HCT116 (cell line): Measurements from ENCODE around the gene DOCK7. TPM values are rescaled to one million over a fixed set of nuclear protein-coding genes. Genes with fewer than 3 reads are reported as not detected.

Source experiments
- ATAC-seq: fragments of 200-7000 bp; cut with Tn5 transposase; 2 replicates; pipeline ENCODE4 v1.9.1; 2020; ENCODE audit warnings: mild to moderate bottlenecking, moderate library complexity
- BruUV-seq: library from RNA; stranded (reverse); fragments of 400-500 nt; replicated peaks from 2 replicates; lab custom pipeline; 2021; lab: Mats Ljungman, UMichigan
- CTCF ChIA-PET: fragments of 300-600 bp; sonication (Branson Sonifier 250); formaldehyde crosslinking; loops from one replicate; lab custom pipeline; 2021; ENCODE audit warnings: antibody characterized with exemption; lab: Charles Lee
- POLR2A ChIA-PET: fragments of 300-600, 350-600 bp; sonication (Branson Sonifier 250); formaldehyde crosslinking; loops from one replicate; lab custom pipeline; 2021; ENCODE audit warnings: antibody characterized with exemption; lab: Charles Lee
- RAD21 ChIA-PET, 2 experiments: fragments of 300-600 bp; sonication (Branson Sonifier 250); formaldehyde crosslinking; loops; one replicate each; lab custom pipeline; 2023; ENCODE audit warnings: low total read pairs in 2 of 2; ENCODE audit not compliant: uncharacterized antibody in 2 of 2, unreplicated experiment in 2 of 2, low non-redundant PET in 1 of 2; lab: Charles Lee
- DNase-seq: peaks from one replicate; pipeline ENCODE4 v3.0.0-alpha.2; 2010; ENCODE audit warnings: low read depth, low spot score
- H2AFZ ChIP-seq: fragments of 200-600 bp; shearing (Covaris generic), sonication (generic); 2 replicates; pipeline ENCODE4 v1.6.1; 2017; ENCODE audit warnings: low read depth, mixed run types, mixed read lengths, antibody characterized with exemption, low read length; ENCODE audit not compliant: poor library complexity, severe bottlenecking
- H3K27ac ChIP-seq: 2 replicates; pipeline ENCODE4 v1.5.1; 2012; ENCODE audit warnings: low read depth, low read length
- H3K27me3 ChIP-seq: fragments of 200-600 bp; sonication (generic); 2 replicates; pipeline ENCODE4 v1.6.1; 2016; ENCODE audit warnings: mixed run types, low read length, mixed read lengths; ENCODE audit not compliant: insufficient read depth
- H3K36me3 ChIP-seq, 2 experiments: fragments of 200-500 bp in 1 of 2; fragments of 200-600 bp in 1 of 2; sonication (Bioruptor generic) in 1 of 2; sonication (generic) in 1 of 2; 2 replicates each; pipeline versions ENCODE4 v1.5.1 to v1.6.1; 2014 to 2016; ENCODE audit warnings: low read length in 2 of 2, inconsistent platforms in 1 of 2, mixed read lengths in 1 of 2, mixed run types in 1 of 2; ENCODE audit not compliant: insufficient read depth in 2 of 2, control insufficient read depth in 1 of 2
- H3K4me1 ChIP-seq, 2 experiments: fragments of 200-600 bp in 1 of 2; sonication (generic) in 1 of 2; 2 replicates each; pipeline versions ENCODE4 v1.5.1 to v1.6.1; 2012 to 2017; ENCODE audit warnings: low read length in 2 of 2, inconsistent platforms in 1 of 2, mild to moderate bottlenecking in 1 of 2, mixed read lengths in 1 of 2, mixed run types in 1 of 2, moderate library complexity in 1 of 2; ENCODE audit not compliant: insufficient read depth in 2 of 2, control insufficient read depth in 1 of 2
- H3K4me2 ChIP-seq: fragments of 200-600 bp; sonication (generic); 2 replicates; pipeline ENCODE4 v1.6.1; 2017; ENCODE audit warnings: mixed run types, low read length, mixed read lengths
- H3K4me3 ChIP-seq, 2 experiments: fragments of 200-600 bp in 1 of 2; sonication (generic) in 1 of 2; replicated peaks in 1 of 2; 2 replicates each; pipeline ENCODE4 v1.5.1; 2011 to 2016; ENCODE audit warnings: low read length in 2 of 2, control low read depth in 1 of 2, low read depth in 1 of 2, mild to moderate bottlenecking in 1 of 2, mixed read lengths in 1 of 2, mixed run types in 1 of 2
- H3K79me2 ChIP-seq: fragments of 200-600 bp; sonication (generic); 2 replicates; pipeline ENCODE4 v1.6.1; 2017; ENCODE audit warnings: mild to moderate bottlenecking, mixed run types, low read length, moderate library complexity, mixed read lengths; ENCODE audit not compliant: insufficient read depth
- H3K9ac ChIP-seq: fragments of 200-600 bp; sonication (generic); 2 replicates; pipeline ENCODE4 v1.6.1; 2016; ENCODE audit warnings: low read length, mixed read lengths
- H3K9me2 ChIP-seq: fragments of 200-600 bp; sonication (generic), shearing (Covaris generic); 2 replicates; pipeline ENCODE4 v1.6.1; 2017; ENCODE audit warnings: mixed run types, mild to moderate bottlenecking, moderate library complexity; ENCODE audit not compliant: insufficient read depth
- H3K9me3 ChIP-seq, 2 experiments: fragments of 200-500 bp in 1 of 2; fragments of 200-600 bp in 1 of 2; sonication (Bioruptor generic) in 1 of 2; sonication (generic) in 1 of 2; 2 replicates each; pipeline ENCODE4 v1.6.1; 2014 to 2017; ENCODE audit warnings: low read length in 2 of 2, mixed read lengths in 2 of 2, inconsistent platforms in 1 of 2, low read depth in 1 of 2, mild to moderate bottlenecking in 1 of 2, mixed run types in 1 of 2, moderate library complexity in 1 of 2; ENCODE audit not compliant: control insufficient read depth in 1 of 2, insufficient read depth in 1 of 2
- H4K20me1 ChIP-seq: fragments of 200-600 bp; sonication (generic), shearing (Covaris generic); 2 replicates; pipeline ENCODE4 v1.6.1; 2017; ENCODE audit warnings: mixed run types, mild to moderate bottlenecking, moderate library complexity; ENCODE audit not compliant: insufficient read depth
- CEBPB ChIP-seq: IDR thresholded peaks from 2 replicates; pipeline ENCODE4 v1.6.1; 2012; ENCODE audit warnings: low read depth
- CTCF ChIP-seq, 3 experiments: fragments of 200-600 bp in 1 of 3; sonication (generic) in 1 of 3; IDR thresholded peaks in 2 of 3; conservative IDR thresholded peaks in 1 of 3; 2 replicates each; pipeline ENCODE4 v1.5.1; 2012 to 2017; ENCODE audit warnings: low read depth in 2 of 3, low read length in 2 of 3, antibody characterized with exemption in 1 of 3, borderline replicate concordance in 1 of 3, control low read depth in 1 of 3, mild to moderate bottlenecking in 1 of 3, mixed read lengths in 1 of 3, mixed run types in 1 of 3, moderate library complexity in 1 of 3; ENCODE audit not compliant: insufficient read depth in 1 of 3
- ELF1 ChIP-seq: IDR thresholded peaks from 2 replicates; pipeline ENCODE4 v1.6.1; 2012; ENCODE audit warnings: low read depth, borderline replicate concordance
- EZH2phosphoT487 ChIP-seq: fragments of 200-600 bp; IDR thresholded peaks from 2 replicates; pipeline ENCODE4 v1.6.1; 2018; ENCODE audit warnings: antibody characterized with exemption, borderline replicate concordance
- FOSL1 ChIP-seq: IDR thresholded peaks from 2 replicates; pipeline ENCODE4 v1.6.1; 2012; ENCODE audit warnings: low read depth
- POLR2A ChIP-seq: IDR thresholded peaks from 2 replicates; pipeline ENCODE4 v1.7.0; 2011; ENCODE audit warnings: borderline replicate concordance; ENCODE audit not compliant: insufficient read depth, insufficient read length; ENCODE audit errors: extremely low read depth
- POLR2AphosphoS5 ChIP-seq: IDR thresholded peaks from 2 replicates; pipeline ENCODE4 v1.6.1; 2011; ENCODE audit warnings: mild to moderate bottlenecking, low read depth, low read length, moderate library complexity
- SIN3A ChIP-seq: IDR thresholded peaks from 2 replicates; pipeline ENCODE4 v1.6.1; 2012; ENCODE audit warnings: low read depth
- SP1 ChIP-seq: IDR thresholded peaks from 2 replicates; pipeline ENCODE4 v1.6.1; 2012; ENCODE audit warnings: low read depth
- SRF ChIP-seq: IDR thresholded peaks from 2 replicates; pipeline ENCODE4 v1.6.1; 2012; ENCODE audit warnings: low read depth
- YY1 ChIP-seq: IDR thresholded peaks from 2 replicates; pipeline ENCODE4 v1.6.1; 2011; ENCODE audit warnings: low read length, low read depth, moderate library complexity, mild to moderate bottlenecking; ENCODE audit not compliant: insufficient replicate concordance; ENCODE audit errors: extremely low read depth
- ZNF274 ChIP-seq: fragments of 200-500 bp; sonication (Bioruptor generic); IDR thresholded peaks from 2 replicates; pipeline ENCODE4 v1.6.1; 2014; ENCODE audit warnings: mild to moderate bottlenecking, low read depth, low read length, inconsistent platforms
- intact Hi-C: fragments of 100-400 bp; cut with micrococcal nuclease; formaldehyde crosslinking; loops from 2 replicates; pipeline ENCODE4 v1.10.0; 2022
- total RNA-seq: library from RNA; stranded (reverse); gene quantifications from one replicate; pipeline ENCODE4 v1.2.1, GENCODE V29; 2021; ENCODE audit not compliant: unreplicated experiment
- TF ChIP-seq, protein P1 (sequence below): IDR thresholded peaks from 2 replicates; pipeline ENCODE4 v1.6.1; 2012; ENCODE audit warnings: low read depth
- TF ChIP-seq, protein P2 (sequence below): IDR thresholded peaks from 2 replicates; pipeline ENCODE4 v1.6.1; 2012

DOCK7 gene
- total RNA-seq, 1 experiment from 2014 or later = 49.0 TPM

- TF ChIP-seq YY1 = no peak
- TF ChIP-seq, protein P1, sequence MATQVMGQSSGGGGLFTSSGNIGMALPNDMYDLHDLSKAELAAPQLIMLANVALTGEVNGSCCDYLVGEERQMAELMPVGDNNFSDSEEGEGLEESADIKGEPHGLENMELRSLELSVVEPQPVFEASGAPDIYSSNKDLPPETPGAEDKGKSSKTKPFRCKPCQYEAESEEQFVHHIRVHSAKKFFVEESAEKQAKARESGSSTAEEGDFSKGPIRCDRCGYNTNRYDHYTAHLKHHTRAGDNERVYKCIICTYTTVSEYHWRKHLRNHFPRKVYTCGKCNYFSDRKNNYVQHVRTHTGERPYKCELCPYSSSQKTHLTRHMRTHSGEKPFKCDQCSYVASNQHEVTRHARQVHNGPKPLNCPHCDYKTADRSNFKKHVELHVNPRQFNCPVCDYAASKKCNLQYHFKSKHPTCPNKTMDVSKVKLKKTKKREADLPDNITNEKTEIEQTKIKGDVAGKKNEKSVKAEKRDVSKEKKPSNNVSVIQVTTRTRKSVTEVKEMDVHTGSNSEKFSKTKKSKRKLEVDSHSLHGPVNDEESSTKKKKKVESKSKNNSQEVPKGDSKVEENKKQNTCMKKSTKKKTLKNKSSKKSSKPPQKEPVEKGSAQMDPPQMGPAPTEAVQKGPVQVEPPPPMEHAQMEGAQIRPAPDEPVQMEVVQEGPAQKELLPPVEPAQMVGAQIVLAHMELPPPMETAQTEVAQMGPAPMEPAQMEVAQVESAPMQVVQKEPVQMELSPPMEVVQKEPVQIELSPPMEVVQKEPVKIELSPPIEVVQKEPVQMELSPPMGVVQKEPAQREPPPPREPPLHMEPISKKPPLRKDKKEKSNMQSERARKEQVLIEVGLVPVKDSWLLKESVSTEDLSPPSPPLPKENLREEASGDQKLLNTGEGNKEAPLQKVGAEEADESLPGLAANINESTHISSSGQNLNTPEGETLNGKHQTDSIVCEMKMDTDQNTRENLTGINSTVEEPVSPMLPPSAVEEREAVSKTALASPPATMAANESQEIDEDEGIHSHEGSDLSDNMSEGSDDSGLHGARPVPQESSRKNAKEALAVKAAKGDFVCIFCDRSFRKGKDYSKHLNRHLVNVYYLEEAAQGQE = no peak
- TF ChIP-seq, all 23 proteins: peak for 0
Measured at GRCh38 chr1:62492521-62492920, 195.7 kb downstream of the DOCK7 start (continued).

GRCh38 chr1:62487956-62488355 is 200.2 kb downstream of the DOCK7 start:
- RAD21 ChIA-PET = no interaction called here
- POLR2A ChIA-PET = no interaction called here
- DNase-seq = no peak
- BruUV-seq = no TSS peak
- Histone ChIP-seq H3K36me3 (no peaks in the 10 kb centered on the region), H3K4me3 (no peak overlapping the region), H2AFZ (no peak overlapping the region), H3K9ac (no peak overlapping the region), H3K4me1 (no peaks in the 10 kb centered on the region), H3K9me2 (no peaks in the 10 kb centered on the region), H3K27me3 (no peaks in the 10 kb centered on the region), H3K27ac (no peak overlapping the region), H3K79me2 (no peaks in the 10 kb centered on the region), H3K9me3 (no peaks in the 10 kb centered on the region), H3K4me2 (no peak overlapping the region), H4K20me1 (no peaks in the 10 kb centered on the region)
- TF ChIP-seq SRF (no peak), ZNF274 (no peak), POLR2A (no peak), ELF1 (no peak), POLR2AphosphoS5 (no peak), CTCF (IDR thresholded peaks at IDR 0.05 in 2 of 3, conservative IDR thresholded peaks at IDR 0.05 in 1 of 3; ENCODE audit: borderline replicate concordance in 1 of 3, insufficient read depth in 1 of 3, low read depth in 2 of 3, low read length in 2 of 3) (no peak), CEBPB (no peak), SP1 (no peak), SIN3A (no peak), FOSL1 (no peak), EZH2phosphoT487 (no peak)
- TF ChIP-seq, protein P2, sequence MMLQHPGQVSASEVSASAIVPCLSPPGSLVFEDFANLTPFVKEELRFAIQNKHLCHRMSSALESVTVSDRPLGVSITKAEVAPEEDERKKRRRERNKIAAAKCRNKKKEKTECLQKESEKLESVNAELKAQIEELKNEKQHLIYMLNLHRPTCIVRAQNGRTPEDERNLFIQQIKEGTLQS = no peak
- CTCF ChIA-PET = no interaction called here
- no peak for ATAC-seq
- intact Hi-C loops = no loop called here
